ENCODE data around the gene CCDC110. TPM values are rescaled to one million over a fixed set of nuclear protein-coding genes. Genes with fewer than 3 reads are reported as not detected.

CCDC110 gene
- total and polyA plus RNA-seq, 9 of the 15 experiments (the other 6 are each of a cell fraction or from before 2014, with no cell fraction given) = 0.04 to 0.35 (median 0.07) TPM; not detected in 4

- H3K4me1 ChIP-seq (replicated peaks in 1 of 2; ENCODE audit: control insufficient read depth in 2 of 2, insufficient read depth in 2 of 2, low read length in 2 of 2) = peaks cover 9 to 12% of the 10 kb centered on the region in 2 experiments
- in situ Hi-C loops (cut with MboI) (no loop called here), intact Hi-C loops (cut with micrococcal nuclease) (no loop called here)
- DNase-seq (ENCODE audit: extremely low read depth in 1 of 4, low spot score in 3 of 4) (no peak), FAIRE-seq (no peak), ATAC-seq (no peak)
- no peak overlapping the region for H3K9ac ChIP-seq (ENCODE audit: insufficient read depth in 1 of 2, low read depth in 2 of 2, low read length in 2 of 2)
- H3K27me3 ChIP-seq (ENCODE audit: control insufficient read depth in 2 of 2, insufficient read depth in 2 of 2, low read length in 2 of 2) = peaks cover 44 to 53% of the 10 kb centered on the region in 2 experiments
- peaks cover 2% of the 10 kb centered on the region; the same call in 1 of the 2 replicates for H3K9me3 ChIP-seq (replicated peaks; ENCODE audit: control insufficient read depth, insufficient read depth, low read depth, low read length)
- WGBS (ENCODE audit: insufficient coverage, low coverage, missing lambda C conversion rate) = 4% methylated on average over 8 of the region's 8 CpGs
- H3K79me2 ChIP-seq (ENCODE audit: control insufficient read depth, insufficient read depth, low read length) = no peaks in the 10 kb centered on the region
- no TSS peak for BruUV-seq (replicated peaks)
- H2AFZ ChIP-seq (ENCODE audit: low read depth, low read length) = no peak overlapping the region
- ChIA-PET POLR2A (no interaction called here), CTCF (ENCODE audit: low intra/inter-chr PET ratio) (no interaction called here)
- H3K4me2 ChIP-seq (ENCODE audit: insufficient read depth, low read length) = no peak overlapping the region
- no peaks in the 10 kb centered on the region for H3K9me1 ChIP-seq (ENCODE audit: control insufficient read depth, insufficient read depth, low read length)
- H3K36me3 ChIP-seq (ENCODE audit: control insufficient read depth, insufficient read depth, low read length) = no peaks in the 10 kb centered on the region
- no peak overlapping the region for H3K4me3 ChIP-seq
- H4K20me1 ChIP-seq (replicated peaks; ENCODE audit: control insufficient read depth, insufficient read depth, low read length) = no peaks in the 10 kb centered on the region
- TF ChIP-seq NR3C1 (CRISPR knock-in tag; IDR thresholded peaks at IDR 0.05) (no peak), ZNF518B (CRISPR knock-in tag; IDR thresholded peaks at IDR 0.05) (no peak), MTA2 (IDR thresholded peaks at IDR 0.05; ENCODE audit: low read depth) (no peak), CTCF (IDR thresholded peaks at IDR 0.05 in 2 of 3, conservative IDR thresholded peaks at IDR 0.05 in 1 of 3; ENCODE audit: insufficient read depth in 2 of 3, low read depth in 1 of 3, low read length in 3 of 3) (no peak), POLR2AphosphoS2 (IDR thresholded peaks at IDR 0.05; ENCODE audit: low read length) (no peak), BRCA1 (IDR thresholded peaks at IDR 0.05) (no peak), BRCA1 (CRISPR knock-in tag; IDR thresholded peaks at IDR 0.05) (no peak), ZNF449 (CRISPR knock-in tag; IDR thresholded peaks at IDR 0.05) (no peak), SMC3 (conservative IDR thresholded peaks at IDR 0.05; ENCODE audit: insufficient read depth, low read depth, low read length) (no peak), HNRNPL (IDR thresholded peaks at IDR 0.05; ENCODE audit: low read depth, low read length) (no peak), MXD1 (CRISPR knock-in tag; IDR thresholded peaks at IDR 0.05; ENCODE audit: borderline replicate concordance, poor library complexity, severe bottlenecking) (no peak), SMAD4 (CRISPR knock-in tag; conservative IDR thresholded peaks at IDR 0.05) (no peak), RNF219 (CRISPR knock-in tag; IDR thresholded peaks at IDR 0.05) (no peak)
- H3K27ac ChIP-seq (ENCODE audit: extremely low read depth, low read depth, low read length) = no peak overlapping the region
These were observed 3.5 kb downstream of the CCDC110 start for GRCh38 chr4:185467991-185468390.

Data from K562 (cell line).